Subcutaneous adipose tissue (tissue), 4 donors: ENCODE measurements around the gene VPS13A. TPM values are rescaled to one million over a fixed set of nuclear protein-coding genes. Genes with fewer than 3 reads are reported as not detected.

Experiments
- CTCF ChIP-seq: fragments of 450-650 bp; IDR thresholded peaks from one replicate; pipeline ENCODE4 v1.5.1; 2016; ENCODE audit warnings: low read depth, mild to moderate bottlenecking, control low read depth, antibody characterized with exemption, moderate library complexity
- total RNA-seq, 4 donors: library from RNA; depleted of rRNA; stranded (reverse); fragments of >200 nt; gene quantifications; one replicate each; pipeline ENCODE4 v1.1.0, GENCODE V29; 2016

Gene VPS13A
- total RNA-seq, 4 donors from 2014 or later, result 24.1 to 47.6 (median 36.8) TPM

GRCh38 chr9:77422969-77423368 is 245.6 kb downstream of the VPS13A start:
- no peak for TF ChIP-seq CTCF

GRCh38 chr9:77423841-77424240 is 246.5 kb downstream of the VPS13A start:
- no peak for TF ChIP-seq CTCF

DNA sequence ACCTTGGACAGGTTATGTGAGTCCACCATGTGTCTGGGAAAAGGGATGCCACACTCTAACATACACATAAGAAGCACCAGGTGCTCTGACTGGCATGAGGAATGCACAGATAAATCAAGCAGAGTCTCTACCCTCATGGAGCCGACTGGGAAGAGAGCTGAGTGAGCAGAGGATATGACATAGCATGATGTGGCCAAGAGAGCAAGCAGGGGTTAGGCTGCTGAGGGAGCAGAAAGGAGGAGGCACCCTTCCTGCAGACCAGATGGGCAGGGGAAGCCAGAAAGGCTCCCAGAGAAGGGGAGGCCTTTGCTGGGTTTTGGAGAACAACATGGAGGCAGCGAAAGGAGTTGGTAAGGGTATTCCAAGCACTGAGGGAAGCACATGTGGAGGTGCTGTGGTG is 247.7 kb downstream of the VPS13A start:
- no peak for TF ChIP-seq CTCF

DNA sequence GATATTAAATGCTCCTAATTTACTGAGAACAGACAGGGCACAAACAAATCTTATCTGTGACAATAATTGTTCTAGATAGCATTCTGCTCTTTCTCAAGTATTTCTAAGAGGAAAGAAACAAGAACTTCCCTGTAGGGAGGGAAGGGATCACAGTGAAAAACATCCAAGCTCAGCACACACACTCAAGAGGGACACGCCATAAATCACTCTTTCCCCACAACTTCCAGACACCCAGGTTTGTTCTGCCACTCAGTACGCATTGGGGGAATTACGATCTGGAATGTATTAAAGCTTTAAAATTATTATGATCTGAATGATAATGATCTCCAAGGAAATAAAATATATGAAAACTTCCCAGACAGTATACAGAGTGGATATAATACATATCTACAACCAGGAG is 249.4 kb downstream of the VPS13A start:
- no peak for TF ChIP-seq CTCF

DNA sequence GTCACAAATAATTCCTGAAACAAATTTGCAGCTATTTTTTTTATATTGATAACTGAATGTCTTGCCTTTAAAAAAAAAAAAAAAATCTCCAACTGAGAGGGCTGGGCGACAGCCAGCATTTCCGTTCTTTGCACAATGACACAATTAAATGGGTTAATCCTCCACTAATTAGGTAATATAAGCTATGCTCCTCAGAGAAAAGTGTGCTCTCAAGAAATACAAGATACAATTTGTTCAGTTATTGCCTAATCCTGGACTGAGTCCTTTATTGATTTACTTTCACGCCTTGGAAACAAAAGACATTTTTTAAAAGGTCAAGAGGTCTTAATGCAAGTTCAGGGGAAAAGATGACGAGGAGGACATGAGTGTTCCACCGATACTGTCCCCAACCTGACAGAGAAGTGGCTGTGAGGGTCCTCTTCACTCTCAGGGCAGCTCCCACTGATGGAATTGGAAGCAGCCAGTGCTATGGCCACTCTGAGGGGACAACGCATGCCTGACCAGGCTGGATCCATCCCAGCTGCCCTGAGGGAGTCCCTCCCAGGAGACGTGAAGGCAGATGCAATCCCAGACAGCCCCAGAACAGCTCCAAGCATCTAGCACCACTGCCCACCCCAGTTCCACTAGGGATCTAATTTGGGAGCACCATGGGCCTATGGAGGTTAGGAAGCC is 250.1 kb downstream of the VPS13A start:
- TF ChIP-seq CTCF, result no peak

GRCh38 chr9:77429928-77430327 is 252.6 kb downstream of the VPS13A start:
- no peak for TF ChIP-seq CTCF

DNA sequence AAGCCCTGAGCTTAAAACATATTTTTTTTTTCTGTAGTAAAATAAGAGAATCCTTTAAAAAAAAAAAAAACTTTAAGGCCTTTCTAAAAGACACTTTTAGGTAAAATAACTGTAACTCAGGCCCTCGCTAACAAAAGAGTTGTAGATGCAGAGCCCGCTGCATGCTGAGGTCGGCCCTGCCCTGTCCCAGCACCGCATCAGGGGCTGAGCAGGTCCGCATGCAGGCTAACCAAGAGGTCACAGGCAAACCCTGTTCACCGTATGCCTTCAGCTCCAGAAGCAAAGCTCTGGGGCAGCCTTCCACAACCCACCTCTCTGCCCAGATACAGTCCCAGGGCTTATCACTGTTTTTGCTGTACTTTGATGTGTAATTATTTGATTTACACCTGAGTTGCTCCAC is 254.7 kb downstream of the VPS13A start:
- TF ChIP-seq CTCF, result no peak
